Measurements from ENCODE around the gene SNX6. TPM values are rescaled to one million over a fixed set of nuclear protein-coding genes. Genes with fewer than 3 reads are reported as not detected.
A peak's percentile ranks its signal among the peaks of the same experiment; 100 is the strongest.

The SNX6 gene
- 46.1 TPM for polyA plus RNA-seq (2012; ENCODE audit: low read depth, missing spikeins)

DNA sequence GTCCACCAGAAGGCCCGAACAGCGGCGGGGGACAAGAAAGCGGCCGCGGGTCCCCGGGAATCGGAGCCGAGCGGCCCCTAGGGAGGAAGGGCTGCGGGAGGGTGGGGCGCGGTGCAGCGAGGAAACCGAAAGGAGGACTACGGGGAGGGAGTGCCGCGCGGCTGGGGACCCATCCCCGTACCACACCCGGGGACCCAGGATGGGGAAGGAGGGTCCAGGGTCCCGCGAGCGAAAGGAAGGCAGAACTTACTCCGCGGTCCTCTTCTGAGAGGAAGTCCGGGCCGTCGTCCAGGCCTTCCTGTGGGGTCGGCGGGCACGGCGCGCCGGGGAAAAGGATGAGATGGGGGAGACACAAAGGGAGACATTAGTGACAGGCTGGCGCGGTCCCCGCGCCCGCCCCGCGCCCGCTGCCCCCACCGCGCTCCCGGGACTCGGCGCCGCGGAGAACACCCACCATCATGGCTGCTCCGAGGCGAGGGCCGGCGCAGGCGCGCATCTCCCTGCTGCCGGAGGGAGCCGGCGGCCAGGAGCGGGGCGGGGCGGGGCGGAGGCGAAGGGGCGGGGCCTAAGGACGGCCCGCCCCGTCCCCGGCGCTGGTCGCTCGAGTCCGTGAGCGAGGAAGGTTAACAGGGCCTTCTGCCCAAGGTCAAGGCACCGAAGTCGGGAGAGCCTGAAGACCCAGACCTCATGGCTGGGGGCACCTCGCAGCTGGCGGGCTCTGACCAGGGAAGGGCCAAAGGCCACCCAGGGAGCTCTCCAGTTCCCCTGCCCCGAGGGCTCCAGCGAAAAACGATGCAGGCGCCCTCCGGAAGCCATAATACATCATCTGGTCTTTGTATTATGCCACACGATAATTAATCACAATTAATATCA lies at the start of gene SNX6:
Gene SNX6, minus strand, starts transcription at position 492 of the 873 bp plus-strand sequence. Its CDS starts 32 bp downstream, at position 460.
- TF ChIP-seq PAX5 (IDR thresholded peaks at IDR 0.05; ENCODE audit: insufficient read depth, low read length, severe bottlenecking) (no peak), SPI1 (IDR thresholded peaks at IDR 0.05; ENCODE audit: low read depth, low read length) (peak; percentile 53), TAF1 (IDR thresholded peaks at IDR 0.05; ENCODE audit: low read depth, low read length) (no peak), POLR2AphosphoS5 (IDR thresholded peaks at IDR 0.05; ENCODE audit: low read depth, low read length) (no peak)
- FAIRE-seq (peak; percentile 83), DNase-seq (ENCODE audit: insufficient read length, low spot score) (peak; percentile 98)

GRCh38 chr14:34678735-34679134 lies 48.8 kb upstream of the SNX6 start:
- no peak for FAIRE-seq
- DNase-seq (ENCODE audit: insufficient read length, low spot score), result no peak
- no peak for TF ChIP-seq PAX5 (IDR thresholded peaks at IDR 0.05; ENCODE audit: insufficient read depth, low read length, severe bottlenecking)
- TF ChIP-seq POLR2A (IDR thresholded peaks at IDR 0.05; ENCODE audit: low read depth, low read length), result no peak
- TF ChIP-seq POU2F2 (IDR thresholded peaks at IDR 0.05; ENCODE audit: low read depth, low read length), result no peak
- no peak for TF ChIP-seq SPI1 (IDR thresholded peaks at IDR 0.05; ENCODE audit: low read depth, low read length)
- no peak for TF ChIP-seq POLR2AphosphoS5 (IDR thresholded peaks at IDR 0.05; ENCODE audit: low read depth, low read length)
- TF ChIP-seq TAF1 (IDR thresholded peaks at IDR 0.05; ENCODE audit: low read depth, low read length), result no peak

GRCh38 chr14:34678306-34678705 lies 48.4 kb upstream of the SNX6 start:
- DNase-seq (ENCODE audit: insufficient read length, low spot score), result no peak
- TF ChIP-seq TAF1 (IDR thresholded peaks at IDR 0.05; ENCODE audit: low read depth, low read length), result no peak
- TF ChIP-seq PAX5 (IDR thresholded peaks at IDR 0.05; ENCODE audit: insufficient read depth, low read length, severe bottlenecking), result no peak
- TF ChIP-seq POU2F2 (IDR thresholded peaks at IDR 0.05; ENCODE audit: low read depth, low read length), result no peak
- TF ChIP-seq SPI1 (IDR thresholded peaks at IDR 0.05; ENCODE audit: low read depth, low read length), result no peak
- no peak for TF ChIP-seq POLR2AphosphoS5 (IDR thresholded peaks at IDR 0.05; ENCODE audit: low read depth, low read length)
- TF ChIP-seq POLR2A (IDR thresholded peaks at IDR 0.05; ENCODE audit: low read depth, low read length), result no peak
- FAIRE-seq, result no peak

- TF ChIP-seq TAF1 (IDR thresholded peaks at IDR 0.05; ENCODE audit: low read depth, low read length) (no peak), POU2F2 (IDR thresholded peaks at IDR 0.05; ENCODE audit: low read depth, low read length) (no peak), POLR2AphosphoS5 (IDR thresholded peaks at IDR 0.05; ENCODE audit: low read depth, low read length) (no peak), SPI1 (IDR thresholded peaks at IDR 0.05; ENCODE audit: low read depth, low read length) (no peak), PAX5 (IDR thresholded peaks at IDR 0.05; ENCODE audit: insufficient read depth, low read length, severe bottlenecking) (no peak), POLR2A (IDR thresholded peaks at IDR 0.05; ENCODE audit: low read depth, low read length) (no peak)
Observed at GRCh38 chr14:34676516-34677211, 46.7 kb upstream of the SNX6 start.

GRCh38 chr14:34673702-34674101 lies 43.8 kb upstream of the SNX6 start:
- DNase-seq (ENCODE audit: insufficient read length, low spot score), result no peak
- TF ChIP-seq POLR2AphosphoS5 (IDR thresholded peaks at IDR 0.05; ENCODE audit: low read depth, low read length), result no peak
- no peak for TF ChIP-seq SPI1 (IDR thresholded peaks at IDR 0.05; ENCODE audit: low read depth, low read length)
- TF ChIP-seq TAF1 (IDR thresholded peaks at IDR 0.05; ENCODE audit: low read depth, low read length), result no peak
- no peak for TF ChIP-seq POLR2A (IDR thresholded peaks at IDR 0.05; ENCODE audit: low read depth, low read length)
- no peak for TF ChIP-seq PAX5 (IDR thresholded peaks at IDR 0.05; ENCODE audit: insufficient read depth, low read length, severe bottlenecking)
- TF ChIP-seq POU2F2 (IDR thresholded peaks at IDR 0.05; ENCODE audit: low read depth, low read length), result no peak
- no peak for FAIRE-seq

More at GRCh38 chr14:34676516-34677211, 46.7 kb upstream of the SNX6 start:
- DNase-seq (ENCODE audit: insufficient read length, low spot score), result no peak
- no peak for FAIRE-seq

- TF ChIP-seq POU2F2 (IDR thresholded peaks at IDR 0.05; ENCODE audit: low read depth, low read length) (no peak), PAX5 (IDR thresholded peaks at IDR 0.05; ENCODE audit: insufficient read depth, low read length, severe bottlenecking) (no peak), POLR2AphosphoS5 (IDR thresholded peaks at IDR 0.05; ENCODE audit: low read depth, low read length) (no peak), TAF1 (IDR thresholded peaks at IDR 0.05; ENCODE audit: low read depth, low read length) (no peak), SPI1 (IDR thresholded peaks at IDR 0.05; ENCODE audit: low read depth, low read length) (no peak)
- no peak for DNase-seq (ENCODE audit: insufficient read length, low spot score)
- FAIRE-seq, result no peak
Observed at GRCh38 chr14:34671716-34672115, 41.8 kb upstream of the SNX6 start.

GRCh38 chr14:34668111-34668510 lies 38.2 kb upstream of the SNX6 start:
- FAIRE-seq, result no peak
- TF ChIP-seq POLR2A (IDR thresholded peaks at IDR 0.05; ENCODE audit: low read depth, low read length) (no peak), POLR2AphosphoS5 (IDR thresholded peaks at IDR 0.05; ENCODE audit: low read depth, low read length) (no peak), PAX5 (IDR thresholded peaks at IDR 0.05; ENCODE audit: insufficient read depth, low read length, severe bottlenecking) (no peak), POU2F2 (IDR thresholded peaks at IDR 0.05; ENCODE audit: low read depth, low read length) (no peak), TAF1 (IDR thresholded peaks at IDR 0.05; ENCODE audit: low read depth, low read length) (no peak), SPI1 (IDR thresholded peaks at IDR 0.05; ENCODE audit: low read depth, low read length) (no peak)
- no peak for DNase-seq (ENCODE audit: insufficient read length, low spot score)

GRCh38 chr14:34667007-34667406 lies 37.1 kb upstream of the SNX6 start:
- FAIRE-seq (no peak), DNase-seq (ENCODE audit: insufficient read length, low spot score) (no peak)
- no peak for TF ChIP-seq POLR2A (IDR thresholded peaks at IDR 0.05; ENCODE audit: low read depth, low read length)
- no peak for TF ChIP-seq POU2F2 (IDR thresholded peaks at IDR 0.05; ENCODE audit: low read depth, low read length)
- TF ChIP-seq SPI1 (IDR thresholded peaks at IDR 0.05; ENCODE audit: low read depth, low read length), result no peak
- no peak for TF ChIP-seq PAX5 (IDR thresholded peaks at IDR 0.05; ENCODE audit: insufficient read depth, low read length, severe bottlenecking)
- TF ChIP-seq POLR2AphosphoS5 (IDR thresholded peaks at IDR 0.05; ENCODE audit: low read depth, low read length), result no peak
- TF ChIP-seq TAF1 (IDR thresholded peaks at IDR 0.05; ENCODE audit: low read depth, low read length), result no peak

DNA sequence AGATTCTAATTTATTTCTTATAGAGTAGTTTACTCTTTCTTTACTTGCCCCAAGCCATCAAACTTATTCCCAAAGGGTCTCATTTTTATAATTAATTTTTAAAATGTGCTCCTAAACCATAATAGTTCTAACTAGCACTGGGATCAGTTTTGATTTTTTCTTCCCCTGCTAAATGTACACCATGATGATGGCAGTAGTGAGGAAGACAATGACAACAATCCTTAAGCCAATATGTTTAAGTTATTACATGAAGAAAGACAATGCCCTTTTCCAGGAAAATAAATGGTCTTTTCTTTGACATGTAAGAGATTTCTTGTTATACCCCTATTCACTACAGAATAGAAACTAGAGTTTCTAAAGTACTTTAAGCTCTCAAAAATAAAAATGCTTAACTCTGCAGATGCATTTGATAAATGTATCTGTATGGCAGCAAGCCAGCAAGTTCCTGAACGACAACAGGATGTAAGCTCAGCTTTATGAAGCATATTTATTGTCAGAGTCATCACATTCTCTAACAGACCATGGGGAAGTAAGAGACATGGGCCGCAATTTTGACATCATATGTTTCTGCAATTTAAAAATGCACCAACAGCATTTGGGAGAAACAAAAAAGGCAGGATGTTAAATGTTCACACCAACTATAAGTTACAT lies 36.0 kb upstream of the SNX6 start:
- TF ChIP-seq PAX5 (IDR thresholded peaks at IDR 0.05; ENCODE audit: insufficient read depth, low read length, severe bottlenecking) (no peak), POU2F2 (IDR thresholded peaks at IDR 0.05; ENCODE audit: low read depth, low read length) (no peak), SPI1 (IDR thresholded peaks at IDR 0.05; ENCODE audit: low read depth, low read length) (no peak), TAF1 (IDR thresholded peaks at IDR 0.05; ENCODE audit: low read depth, low read length) (no peak), POLR2A (IDR thresholded peaks at IDR 0.05; ENCODE audit: low read depth, low read length) (no peak)
- DNase-seq (ENCODE audit: insufficient read length, low spot score), result no peak
- peak; percentile 38 for FAIRE-seq
